GM19463 (cell line): ENCODE measurements around the gene SON.
A peak's percentile ranks its signal among the peaks of the same experiment; 100 is the strongest.
"Not testable (repeated sequence)": the region's sequence is repeated elsewhere in the genome, so short reads cannot be mapped to it uniquely, and the experiment has no call there.

Experiments used
- ATAC-seq: cut with Tn5 transposase; IDR thresholded peaks from one replicate; pipeline ENCODE4 v1.9.1; 2021; ENCODE audit warnings: mild to moderate bottlenecking, moderate library complexity; ENCODE audit not compliant: unreplicated experiment

The SON gene, protein sequence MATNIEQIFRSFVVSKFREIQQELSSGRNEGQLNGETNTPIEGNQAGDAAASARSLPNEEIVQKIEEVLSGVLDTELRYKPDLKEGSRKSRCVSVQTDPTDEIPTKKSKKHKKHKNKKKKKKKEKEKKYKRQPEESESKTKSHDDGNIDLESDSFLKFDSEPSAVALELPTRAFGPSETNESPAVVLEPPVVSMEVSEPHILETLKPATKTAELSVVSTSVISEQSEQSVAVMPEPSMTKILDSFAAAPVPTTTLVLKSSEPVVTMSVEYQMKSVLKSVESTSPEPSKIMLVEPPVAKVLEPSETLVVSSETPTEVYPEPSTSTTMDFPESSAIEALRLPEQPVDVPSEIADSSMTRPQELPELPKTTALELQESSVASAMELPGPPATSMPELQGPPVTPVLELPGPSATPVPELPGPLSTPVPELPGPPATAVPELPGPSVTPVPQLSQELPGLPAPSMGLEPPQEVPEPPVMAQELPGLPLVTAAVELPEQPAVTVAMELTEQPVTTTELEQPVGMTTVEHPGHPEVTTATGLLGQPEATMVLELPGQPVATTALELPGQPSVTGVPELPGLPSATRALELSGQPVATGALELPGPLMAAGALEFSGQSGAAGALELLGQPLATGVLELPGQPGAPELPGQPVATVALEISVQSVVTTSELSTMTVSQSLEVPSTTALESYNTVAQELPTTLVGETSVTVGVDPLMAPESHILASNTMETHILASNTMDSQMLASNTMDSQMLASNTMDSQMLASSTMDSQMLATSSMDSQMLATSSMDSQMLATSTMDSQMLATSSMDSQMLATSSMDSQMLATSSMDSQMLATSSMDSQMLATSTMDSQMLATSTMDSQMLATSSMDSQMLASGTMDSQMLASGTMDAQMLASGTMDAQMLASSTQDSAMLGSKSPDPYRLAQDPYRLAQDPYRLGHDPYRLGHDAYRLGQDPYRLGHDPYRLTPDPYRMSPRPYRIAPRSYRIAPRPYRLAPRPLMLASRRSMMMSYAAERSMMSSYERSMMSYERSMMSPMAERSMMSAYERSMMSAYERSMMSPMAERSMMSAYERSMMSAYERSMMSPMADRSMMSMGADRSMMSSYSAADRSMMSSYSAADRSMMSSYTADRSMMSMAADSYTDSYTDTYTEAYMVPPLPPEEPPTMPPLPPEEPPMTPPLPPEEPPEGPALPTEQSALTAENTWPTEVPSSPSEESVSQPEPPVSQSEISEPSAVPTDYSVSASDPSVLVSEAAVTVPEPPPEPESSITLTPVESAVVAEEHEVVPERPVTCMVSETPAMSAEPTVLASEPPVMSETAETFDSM (N-terminal part only)

DNA sequence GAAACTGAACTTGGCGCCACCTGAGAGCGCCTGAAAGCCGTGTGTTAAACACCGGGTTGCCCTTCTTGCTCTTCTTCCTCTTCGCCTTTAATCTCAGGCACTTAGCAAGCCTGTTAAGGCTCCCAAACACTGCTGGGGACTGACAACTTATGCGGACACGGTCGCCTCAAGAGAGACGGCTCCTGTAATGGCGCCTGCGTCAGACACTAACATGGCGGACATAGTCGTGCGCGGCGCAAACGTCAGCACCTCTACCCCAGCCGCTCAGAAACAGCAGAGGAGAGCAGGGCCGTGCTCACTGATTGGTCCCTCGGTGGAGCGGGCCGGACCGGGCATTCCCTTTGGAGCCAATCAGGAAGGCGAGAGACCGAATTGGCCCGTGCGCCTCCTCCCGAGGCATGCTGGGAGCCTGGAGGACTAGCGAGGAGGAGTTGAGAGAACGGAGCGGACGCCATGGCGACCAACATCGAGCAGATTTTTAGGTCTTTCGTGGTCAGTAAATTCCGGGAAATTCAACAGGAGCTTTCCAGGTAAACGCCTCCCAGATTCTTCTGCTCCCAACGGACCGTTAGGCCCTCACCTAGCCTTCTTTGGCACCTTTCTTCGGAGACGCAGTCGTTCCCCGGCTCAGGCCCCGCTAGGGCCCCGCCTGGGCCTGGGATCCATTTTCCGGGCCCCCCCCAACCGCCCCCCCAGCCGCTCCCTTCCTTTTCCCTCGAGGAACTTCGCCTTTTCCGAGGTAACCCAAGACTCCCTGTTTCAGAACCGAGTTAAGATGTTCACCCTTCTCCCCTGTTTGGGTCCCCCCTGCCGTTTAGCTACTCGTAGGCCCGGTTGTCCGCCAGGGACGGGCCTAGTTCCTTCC lies at the start of gene SON:
Gene SON (plus strand): TSS at position 399 of the 865 bp plus-strand sequence. CDS start 55 bp downstream, at position 454.
- ATAC-seq: peak; percentile 93

- ATAC-seq: no peak
Measured at GRCh38 chr21:33493756-33494155, 49.1 kb upstream of the SON start.

DNA sequence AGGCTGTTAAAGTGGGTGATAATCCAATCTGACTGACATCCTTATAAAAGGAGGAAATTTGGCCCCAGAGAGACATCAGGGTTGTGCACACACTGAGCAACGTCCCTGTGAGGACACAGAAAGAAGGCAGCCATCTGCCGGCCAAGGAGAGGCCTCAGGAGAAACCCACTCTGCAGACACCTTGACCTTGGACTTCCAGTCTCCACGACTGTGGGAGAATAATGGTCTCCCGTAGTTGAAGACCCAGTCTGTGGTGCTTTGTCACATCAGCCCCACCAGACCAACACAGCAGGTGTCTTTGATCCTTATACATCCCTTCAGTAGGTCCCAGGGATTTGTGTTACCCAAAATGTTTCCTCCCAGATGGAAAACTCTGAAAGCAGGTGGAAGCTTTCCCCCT lies 47.1 kb upstream of the SON start:
- ATAC-seq: no peak

DNA sequence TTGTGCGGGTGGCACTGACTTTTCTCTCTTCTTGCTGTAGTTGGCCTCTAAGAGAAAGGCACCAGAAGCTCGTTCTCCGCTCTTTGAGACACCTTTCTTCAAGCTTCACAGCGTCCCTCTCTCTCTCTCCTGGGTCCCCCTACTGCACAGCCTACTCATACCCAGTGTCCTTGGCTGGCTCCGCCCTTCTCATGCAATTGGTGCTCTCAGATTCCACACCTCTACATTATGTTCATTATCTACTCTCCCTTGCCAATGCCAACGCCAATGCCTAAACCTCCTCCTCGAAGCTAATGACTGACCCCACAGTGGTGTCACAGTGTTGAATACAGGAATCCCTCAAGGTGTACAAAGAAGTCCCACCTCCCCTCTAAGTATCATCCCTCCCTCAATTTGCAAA lies 46.5 kb upstream of the SON start:
- ATAC-seq: no peak

DNA sequence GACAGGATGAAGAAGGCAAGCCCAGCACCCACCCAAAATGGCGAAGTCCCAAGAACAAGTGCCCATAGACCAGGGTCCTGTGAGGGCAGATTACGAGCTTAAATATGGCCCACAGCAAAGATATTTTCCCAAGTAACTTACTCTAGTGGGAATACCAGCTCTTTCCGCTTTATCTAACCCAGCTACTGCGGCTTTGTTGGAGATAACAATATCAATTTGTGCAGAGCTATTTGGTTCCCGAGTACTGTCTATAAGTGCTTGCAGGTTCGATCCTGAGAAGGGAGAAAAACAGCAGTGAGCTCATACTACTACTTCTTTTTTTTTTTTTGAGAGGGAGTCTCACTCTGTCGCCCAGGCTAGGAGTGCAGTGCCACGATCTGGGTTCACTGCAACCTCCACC lies 37.0 kb upstream of the SON start:
- no peak for ATAC-seq

DNA sequence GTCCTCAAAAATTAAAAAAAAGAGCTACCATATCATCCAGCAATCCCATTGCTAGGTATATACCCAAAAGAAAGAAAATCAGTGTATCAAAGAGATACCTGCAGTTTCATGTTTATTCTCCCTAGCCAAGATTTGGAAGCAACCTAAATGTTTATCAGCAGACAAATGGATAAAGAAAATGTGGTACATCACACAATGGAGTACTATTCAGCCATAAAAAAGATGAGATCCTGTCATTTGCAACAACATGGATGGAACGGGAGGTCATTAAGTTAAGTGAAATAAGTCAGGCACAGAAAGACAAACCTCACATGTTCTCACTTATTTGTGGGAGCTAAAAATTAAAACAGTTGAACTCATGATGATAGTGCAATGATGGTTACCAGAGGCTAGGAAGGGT lies 35.8 kb upstream of the SON start:
- not testable (repeated sequence) for ATAC-seq

DNA sequence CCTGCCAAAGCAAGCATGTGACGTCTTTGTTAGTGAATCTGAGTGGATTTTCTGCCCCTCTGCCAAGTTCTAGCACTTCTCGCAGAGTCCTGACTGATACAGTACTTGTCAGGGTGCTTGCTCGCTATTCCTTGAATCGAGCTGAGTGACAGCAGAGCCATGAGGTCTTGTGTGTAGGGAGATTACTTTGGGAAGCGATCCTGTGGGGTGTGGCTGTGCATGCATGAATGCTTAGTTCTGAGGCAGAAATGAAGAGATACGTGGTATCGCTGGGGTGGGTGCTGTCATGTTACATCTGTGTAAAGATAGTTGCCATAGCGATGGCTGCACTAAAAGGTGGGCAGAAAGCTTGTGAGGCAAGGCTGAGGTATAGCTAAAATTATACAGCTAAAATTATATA lies 32.0 kb upstream of the SON start:
- no peak for ATAC-seq

GRCh38 chr21:33511639-33512038 lies 31.2 kb upstream of the SON start:
- ATAC-seq: no peak

DNA sequence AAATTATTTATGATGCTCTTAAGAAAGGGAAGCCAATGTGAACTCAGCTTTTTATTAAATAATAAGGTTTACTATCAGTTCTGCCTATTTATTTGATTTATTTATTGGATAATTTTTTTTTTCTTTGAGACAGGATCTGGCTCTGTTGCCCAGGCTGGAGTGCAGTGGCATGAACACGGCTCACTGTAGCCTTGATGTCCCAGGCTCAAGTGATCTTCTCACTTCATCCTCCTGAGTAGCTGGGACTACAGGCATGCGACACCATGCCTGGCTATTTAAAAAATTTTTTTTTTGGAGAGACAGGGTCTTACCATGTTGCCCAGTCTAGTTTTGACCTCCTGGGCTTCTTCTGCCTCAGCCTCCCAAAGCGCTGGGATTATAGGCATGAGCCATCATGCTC lies 30.4 kb upstream of the SON start:
- ATAC-seq: no peak

GRCh38 chr21:33514229-33514628 lies 28.6 kb upstream of the SON start:
- no peak for ATAC-seq

- no peak for ATAC-seq
Measured at GRCh38 chr21:33518899-33519298, 23.9 kb upstream of the SON start.

GRCh38 chr21:33522297-33522952 lies 20.4 kb upstream of the SON start:
- ATAC-seq: no peak

DNA sequence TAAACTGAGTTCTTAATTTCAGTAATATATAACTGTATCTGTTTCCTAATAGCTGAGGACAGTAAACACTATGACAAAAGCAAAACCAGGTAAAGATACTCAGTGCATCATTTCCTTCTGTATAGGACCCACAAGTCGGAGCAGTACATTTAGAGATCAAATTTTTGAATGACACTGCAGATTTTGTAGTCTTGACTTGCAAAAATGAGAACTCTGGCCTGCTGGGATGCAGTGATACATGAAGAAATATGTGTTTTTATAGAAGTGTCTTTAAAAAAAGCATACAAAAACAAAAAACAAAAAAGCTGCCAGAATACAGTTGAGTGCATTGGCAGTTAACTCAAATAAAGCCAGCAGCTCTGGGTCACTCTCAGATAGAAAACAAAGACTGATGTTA lies 19.9 kb upstream of the SON start:
- no peak for ATAC-seq

DNA sequence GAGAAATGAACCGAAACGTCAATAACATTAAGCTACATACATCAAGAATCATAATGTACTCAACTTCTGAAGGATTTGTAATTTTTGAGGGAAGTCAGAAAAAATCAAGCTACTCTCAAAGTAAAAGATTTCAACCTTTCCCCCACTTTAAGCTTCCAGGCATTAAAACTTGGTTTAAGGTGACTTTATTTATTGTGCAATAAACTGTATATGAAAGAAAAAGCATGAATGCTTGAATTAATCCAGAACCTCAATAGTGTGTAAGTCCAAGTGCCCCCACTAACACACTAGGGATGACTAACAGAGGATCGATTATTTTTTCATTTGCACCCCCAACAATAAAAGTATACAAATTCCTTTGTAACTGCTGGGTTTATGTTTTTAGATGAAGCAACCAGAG lies 11.8 kb upstream of the SON start:
- ATAC-seq: no peak

GRCh38 chr21:33537212-33537611 lies 5.6 kb upstream of the SON start:
- ATAC-seq: no peak

DNA sequence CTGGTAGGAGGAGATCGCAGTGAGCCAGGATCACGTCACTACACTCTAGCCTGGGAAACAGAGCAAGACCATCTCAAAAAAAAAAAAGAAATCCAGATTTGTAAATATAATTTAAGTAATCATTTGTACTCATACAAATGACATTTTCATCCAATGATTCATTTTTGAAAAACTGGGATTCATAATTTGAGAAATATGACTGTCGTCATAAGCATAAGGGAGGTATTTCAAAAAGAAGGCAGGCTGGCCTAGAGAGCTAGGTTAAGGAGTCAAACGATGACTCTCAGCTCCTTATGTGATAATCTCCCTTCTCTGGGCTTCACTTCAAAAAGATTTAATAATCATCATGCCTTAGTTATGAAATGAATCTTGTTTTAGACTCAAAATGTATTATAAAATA lies 3.2 kb upstream of the SON start:
- no peak for ATAC-seq

DNA sequence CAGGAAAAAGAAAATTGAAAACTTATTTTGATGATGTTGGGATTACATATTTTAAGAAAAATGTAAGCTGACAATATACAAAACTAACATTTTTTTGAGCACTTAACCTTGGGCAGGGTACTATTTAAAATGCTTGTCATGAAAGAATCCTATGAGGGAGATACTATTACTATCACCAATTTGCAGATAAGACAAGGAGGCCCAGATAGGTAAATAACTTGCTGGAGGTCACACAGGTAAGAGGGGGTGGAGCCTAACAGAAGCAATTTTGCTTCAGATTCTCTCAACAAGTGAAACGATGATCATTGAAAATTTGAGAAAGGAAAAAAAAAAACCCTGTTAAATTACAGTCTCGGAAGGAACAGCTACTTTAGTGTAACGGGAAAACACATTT lies 2.1 kb upstream of the SON start:
- ATAC-seq: no peak

- no peak for ATAC-seq
Measured at GRCh38 chr21:33541105-33541711, 1.6 kb upstream of the SON start.
